Activated CD4-positive, alpha-beta T cell treated with anti-CD3 and anti-CD28 coated beads for 24 hours (primary cell): Measurements from ENCODE around the gene PNO1.
"Not testable (repeated sequence)": the region's sequence is repeated elsewhere in the genome, so short reads cannot be mapped to it uniquely, and the experiment has no call there.

Experiments
- DNase-seq, 2 donors: peaks; one replicate each; pipeline ENCODE4 v3.0.0-alpha.2; 2020; ENCODE audit warnings: low read depth in 2 of 2

The PNO1 gene

GRCh38 chr2:68157402-68158133, at the start of gene PNO1:
Gene PNO1, plus strand, starts transcription at chr2:68157888. Its CDS starts 47 bp downstream, at chr2:68157935.
- DNase-seq, result peak; percentile 93 to 95

- no peak for DNase-seq
Measured at GRCh38 chr2:68108120-68108519, 49.6 kb upstream of the PNO1 start.

- DNase-seq, result no peak
Measured at GRCh38 chr2:68110102-68110501, 47.6 kb upstream of the PNO1 start.

- DNase-seq, result no peak
Measured at GRCh38 chr2:68115965-68116364, 41.7 kb upstream of the PNO1 start.

- not testable (repeated sequence) for DNase-seq
Measured at GRCh38 chr2:68117922-68118321, 39.8 kb upstream of the PNO1 start.

GRCh38 chr2:68118816-68119215, 38.9 kb upstream of the PNO1 start:
- no peak for DNase-seq

- DNase-seq, result no peak
Measured at GRCh38 chr2:68119504-68119903, 38.2 kb upstream of the PNO1 start.

GRCh38 chr2:68121873-68122679, 35.6 kb upstream of the PNO1 start:
- peak; percentile 69 to 80 for DNase-seq

GRCh38 chr2:68122680-68122964, 35.1 kb upstream of the PNO1 start:
- DNase-seq, result no peak

- no peak for DNase-seq
Measured at GRCh38 chr2:68124321-68124720, 33.4 kb upstream of the PNO1 start.

- no peak for DNase-seq
Measured at GRCh38 chr2:68125821-68126220, 31.9 kb upstream of the PNO1 start.

- DNase-seq, result no peak
Measured at GRCh38 chr2:68126561-68126960, 31.1 kb upstream of the PNO1 start.

GRCh38 chr2:68127358-68128242, 30.1 kb upstream of the PNO1 start:
- DNase-seq, result no peak

GRCh38 chr2:68134120-68134519, 23.6 kb upstream of the PNO1 start:
- no peak for DNase-seq

GRCh38 chr2:68134554-68134953, 23.1 kb upstream of the PNO1 start:
- no peak for DNase-seq

GRCh38 chr2:68135448-68136320, 22.0 kb upstream of the PNO1 start:
- no peak for DNase-seq

GRCh38 chr2:68141875-68142274, 15.8 kb upstream of the PNO1 start:
- DNase-seq, result no peak

GRCh38 chr2:68151037-68151436, 6.7 kb upstream of the PNO1 start:
- DNase-seq, result no peak

- no peak for DNase-seq
Measured at GRCh38 chr2:68152681-68153347, 4.9 kb upstream of the PNO1 start.

- no peak for DNase-seq
Measured at GRCh38 chr2:68155618-68156017, 2.1 kb upstream of the PNO1 start.

- no peak for DNase-seq
Measured at GRCh38 chr2:68156419-68156818, 1.3 kb upstream of the PNO1 start.
